ENCODE results near the gene HDLBP. TPM values are rescaled to one million over a fixed set of nuclear protein-coding genes. Genes with fewer than 3 reads are reported as not detected.
"Not testable (repeated sequence)": the region's sequence is repeated elsewhere in the genome, so short reads cannot be mapped to it uniquely, and the experiment has no call there.

Gene HDLBP
- total RNA-seq, 1 experiment from 2014 or later, result 510 TPM

GRCh38 chr2:241298673-241299072, 16.8 kb downstream of the HDLBP start:
- H3K36me3 ChIP-seq (ENCODE audit: insufficient read depth, low read length, poor library complexity, severe bottlenecking), result no peaks in the 10 kb centered on the region
- no peaks in the 10 kb centered on the region for H3K4me1 ChIP-seq (ENCODE audit: insufficient read depth, low read length, poor library complexity, severe bottlenecking)
- H3K27ac ChIP-seq (ENCODE audit: low read depth, low read length, poor library complexity, severe bottlenecking), result no peak overlapping the region
- ChIA-PET POLR2A (ENCODE audit: low non-redundant PET) (no interaction called here), CTCF (no interaction called here)
- TF ChIP-seq CTCF (conservative IDR thresholded peaks at IDR 0.05; ENCODE audit: low read depth, low read length), result no peak
- no peak for TF ChIP-seq EZH2 (IDR thresholded peaks at IDR 0.05; ENCODE audit: borderline replicate concordance, low read depth, low read length, poor library complexity, severe bottlenecking)
- BruUV-seq (replicated peaks), result no TSS peak
- H3K9me3 ChIP-seq (ENCODE audit: low read depth, low read length, poor library complexity, severe bottlenecking), result no peaks in the 10 kb centered on the region
- no peak overlapping the region for H3K4me3 ChIP-seq (ENCODE audit: low read depth, low read length, poor library complexity, severe bottlenecking)
- no peak for DNase-seq (ENCODE audit: low spot score)
- H3K27me3 ChIP-seq (replicated peaks; ENCODE audit: insufficient read depth, low read depth, low read length, poor library complexity), result no peaks in the 10 kb centered on the region
- intact Hi-C loops (cut with micrococcal nuclease; ENCODE audit: unreplicated experiment), result no loop called here

- ChIA-PET POLR2A (ENCODE audit: low non-redundant PET) (no interaction called here), CTCF (no interaction called here)
- no peak for DNase-seq (ENCODE audit: low spot score)
- Histone ChIP-seq H3K27me3 (replicated peaks; ENCODE audit: insufficient read depth, low read depth, low read length, poor library complexity) (no peaks in the 10 kb centered on the region), H3K9me3 (ENCODE audit: low read depth, low read length, poor library complexity, severe bottlenecking) (no peaks in the 10 kb centered on the region), H3K36me3 (ENCODE audit: insufficient read depth, low read length, poor library complexity, severe bottlenecking) (no peaks in the 10 kb centered on the region), H3K4me3 (ENCODE audit: low read depth, low read length, poor library complexity, severe bottlenecking) (no peak overlapping the region), H3K4me1 (ENCODE audit: insufficient read depth, low read length, poor library complexity, severe bottlenecking) (peaks cover 8% of the 10 kb centered on the region), H3K27ac (ENCODE audit: low read depth, low read length, poor library complexity, severe bottlenecking) (no peak overlapping the region)
- TF ChIP-seq CTCF (conservative IDR thresholded peaks at IDR 0.05; ENCODE audit: low read depth, low read length) (no peak), EZH2 (IDR thresholded peaks at IDR 0.05; ENCODE audit: borderline replicate concordance, low read depth, low read length, poor library complexity, severe bottlenecking) (no peak)
- BruUV-seq (replicated peaks), result no TSS peak
- intact Hi-C loops (cut with micrococcal nuclease; ENCODE audit: unreplicated experiment), result no loop called here
Observed at GRCh38 chr2:241296767-241297166, 18.7 kb downstream of the HDLBP start.

DNA sequence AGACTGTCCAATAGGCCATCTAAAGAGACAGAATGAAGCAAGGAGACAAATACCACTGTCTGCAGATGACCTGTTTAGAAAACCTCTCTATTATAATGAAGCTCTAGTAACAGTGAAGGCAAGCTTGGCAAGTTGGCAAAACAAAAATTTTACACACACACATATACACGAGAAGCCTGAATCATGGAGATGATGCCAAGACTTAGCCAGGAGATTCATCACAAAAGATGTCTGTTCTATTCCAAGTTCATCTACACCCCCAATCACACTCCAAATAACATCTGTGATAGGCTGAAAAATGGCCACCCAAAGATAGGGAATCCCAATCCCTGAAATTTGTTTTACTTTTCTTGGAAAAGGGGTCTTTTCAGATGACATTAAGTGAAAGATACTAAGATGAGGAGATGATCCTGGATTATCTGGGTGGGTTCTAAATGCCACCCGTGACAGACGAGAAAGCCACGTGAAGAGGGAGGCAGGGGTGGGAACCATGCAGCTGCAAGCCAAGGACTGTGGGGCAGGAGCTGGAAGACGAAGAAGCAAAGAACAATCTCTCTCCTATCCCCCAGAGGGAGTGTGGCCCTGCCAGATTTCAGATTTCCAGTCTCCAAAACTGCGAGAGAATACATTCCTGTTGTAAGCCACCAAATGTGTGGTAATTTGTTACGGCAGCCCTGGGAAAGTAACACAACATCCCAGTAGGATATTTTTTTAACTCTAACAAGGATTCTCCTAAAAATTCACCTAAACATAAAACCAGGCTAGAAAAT, 20.0 kb downstream of the HDLBP start:
- Histone ChIP-seq H3K27me3 (replicated peaks; ENCODE audit: insufficient read depth, low read depth, low read length, poor library complexity) (no peaks in the 10 kb centered on the region), H3K4me1 (ENCODE audit: insufficient read depth, low read length, poor library complexity, severe bottlenecking) (peaks cover 8% of the 10 kb centered on the region), H3K9me3 (ENCODE audit: low read depth, low read length, poor library complexity, severe bottlenecking) (no peaks in the 10 kb centered on the region), H3K36me3 (ENCODE audit: insufficient read depth, low read length, poor library complexity, severe bottlenecking) (no peaks in the 10 kb centered on the region), H3K27ac (ENCODE audit: low read depth, low read length, poor library complexity, severe bottlenecking) (no peak overlapping the region), H3K4me3 (ENCODE audit: low read depth, low read length, poor library complexity, severe bottlenecking) (no peak overlapping the region)
- DNase-seq (ENCODE audit: low spot score), result no peak
- TF ChIP-seq EZH2 (IDR thresholded peaks at IDR 0.05; ENCODE audit: borderline replicate concordance, low read depth, low read length, poor library complexity, severe bottlenecking) (no peak), CTCF (conservative IDR thresholded peaks at IDR 0.05; ENCODE audit: low read depth, low read length) (no peak)
- ChIA-PET CTCF (no interaction called here), POLR2A (ENCODE audit: low non-redundant PET) (interaction anchor here (0.6 kb wide), 1 partner anchor 481 kb away, joined by 4 read pairs; no protein-coding TSS in a partner anchor)
- intact Hi-C loops (cut with micrococcal nuclease; ENCODE audit: unreplicated experiment), result no loop called here
- BruUV-seq (replicated peaks), result no TSS peak

DNA sequence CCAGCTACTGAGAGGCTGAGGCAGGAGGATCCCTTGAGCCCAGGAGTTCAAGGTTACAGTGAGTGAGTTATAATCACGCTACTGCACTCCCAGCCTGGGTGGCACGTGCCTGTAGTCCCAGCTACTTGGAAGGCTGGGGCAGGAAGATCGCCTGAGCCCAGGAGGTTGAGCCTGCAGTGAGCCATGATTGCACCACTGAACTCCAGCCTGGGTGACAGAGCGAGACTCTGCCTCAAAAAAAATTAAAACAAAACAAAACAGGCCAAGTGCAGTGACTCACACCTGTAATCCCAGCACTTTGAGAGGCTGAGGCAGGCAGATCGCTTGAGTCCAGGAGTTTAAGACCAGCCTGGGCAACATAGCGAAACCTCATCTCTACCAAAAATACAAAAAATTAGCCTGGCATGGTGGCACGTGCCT, 22.1 kb downstream of the HDLBP start:
- H3K27ac ChIP-seq (ENCODE audit: low read depth, low read length, poor library complexity, severe bottlenecking); CTCF ChIA-PET; BruUV-seq (replicated peaks); intact Hi-C loops (cut with micrococcal nuclease; ENCODE audit: unreplicated experiment); DNase-seq (ENCODE audit: low spot score); H3K27me3 ChIP-seq (replicated peaks; ENCODE audit: insufficient read depth, low read depth, low read length, poor library complexity); POLR2A ChIA-PET (ENCODE audit: low non-redundant PET); H3K4me3 ChIP-seq (ENCODE audit: low read depth, low read length, poor library complexity, severe bottlenecking); H3K4me1 ChIP-seq (ENCODE audit: insufficient read depth, low read length, poor library complexity, severe bottlenecking); H3K9me3 ChIP-seq (ENCODE audit: low read depth, low read length, poor library complexity, severe bottlenecking); H3K36me3 ChIP-seq (ENCODE audit: insufficient read depth, low read length, poor library complexity, severe bottlenecking): not testable (repeated sequence)
